ENCODE data around the gene TMEM101. TPM values are rescaled to one million over a fixed set of nuclear protein-coding genes. Genes with fewer than 3 reads are reported as not detected.

The TMEM101 gene
- polyA plus RNA-seq, 1 of the 3 experiments (the other 2 are of a cell fraction) = 62.9 TPM

DNA sequence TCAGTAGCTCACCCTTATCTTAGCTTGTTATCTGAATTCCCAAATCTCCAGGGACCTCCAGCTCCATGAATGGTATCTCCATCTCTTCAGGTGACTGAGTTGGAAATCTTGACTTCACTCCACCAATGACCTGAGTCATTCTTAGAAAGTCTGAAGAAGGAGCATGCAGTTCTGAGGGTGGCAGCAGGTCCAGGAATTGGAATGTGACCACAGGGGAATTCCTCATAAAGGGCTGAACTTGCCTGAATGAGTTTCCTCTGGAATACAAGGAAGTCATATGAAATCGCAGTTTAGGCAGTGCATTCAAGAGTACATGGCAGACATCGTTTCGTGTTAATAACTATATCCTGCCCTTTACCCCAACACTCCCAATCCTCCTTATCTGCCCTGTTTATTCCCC, 48.5 kb downstream of the TMEM101 start:
- CTCF ChIA-PET = interaction anchor here (1.3 kb wide), 1 partner anchor 22 kb away, joined by 4 read pairs; no protein-coding TSS in a partner anchor
- Histone ChIP-seq H3K9me3 (no peaks in the 10 kb centered on the region), H3K79me2 (ENCODE audit: insufficient read depth) (no peaks in the 10 kb centered on the region), H3K9ac (no peak overlapping the region), H4K20me1 (ENCODE audit: insufficient read depth) (no peaks in the 10 kb centered on the region), H3K4me1 (ENCODE audit: control insufficient read depth in 1 of 2, insufficient read depth in 2 of 2, low read depth in 1 of 2, low read length in 1 of 2) (no peaks in the 10 kb centered on the region), H3K27ac (ENCODE audit: low read depth in 2 of 2, low read length in 1 of 2) (no peak overlapping the region), H3K4me3 (ENCODE audit: low read depth in 2 of 2, low read length in 1 of 2) (no peak overlapping the region), H3F3A (replicated peaks; ENCODE audit: insufficient read depth) (no peaks in the 10 kb centered on the region), H3K27me3 (ENCODE audit: insufficient read depth) (no peaks in the 10 kb centered on the region; the same call in 1 of the 2 replicates), H3K9me2 (no peaks in the 10 kb centered on the region), H3K4me2 (no peak overlapping the region), H3K36me3 (replicated peaks in 1 of 2; ENCODE audit: control insufficient read depth in 1 of 2, insufficient read depth in 2 of 2, low read length in 1 of 2) (no peaks in the 10 kb centered on the region), H2AFZ (ENCODE audit: low read depth) (no peak overlapping the region)
- 77% methylated on average over 3 of the region's 3 CpGs for WGBS (ENCODE audit: low lambda C conversion rate)
- no peak for DNase-seq
- POLR2A ChIA-PET = no interaction called here
- TF ChIP-seq GABPA (IDR thresholded peaks at IDR 0.05; ENCODE audit: low read depth) = no peak
- no peak for TF ChIP-seq USF1 (IDR thresholded peaks at IDR 0.05; ENCODE audit: borderline replicate concordance, low read depth)
- TF ChIP-seq NRF1 (IDR thresholded peaks at IDR 0.05; ENCODE audit: low read depth, low read length) = no peak
- TF ChIP-seq TEAD4 (IDR thresholded peaks at IDR 0.05; ENCODE audit: borderline replicate concordance, insufficient read depth) = no peak
- TF ChIP-seq REST (IDR thresholded peaks at IDR 0.05; ENCODE audit: low read depth, low read length) = no peak
- no peak for TF ChIP-seq SMC3 (IDR thresholded peaks at IDR 0.05; ENCODE audit: low read depth, low read length)
- TF ChIP-seq EP300 (IDR thresholded peaks at IDR 0.05; ENCODE audit: borderline replicate concordance in 1 of 2, low read depth in 1 of 2, low read length in 1 of 2) = no peak
- no peak for TF ChIP-seq MXI1 (IDR thresholded peaks at IDR 0.05; ENCODE audit: low read depth, low read length)
- TF ChIP-seq FOXM1 (IDR thresholded peaks at IDR 0.05; ENCODE audit: low read depth) = no peak
- TF ChIP-seq RFX5 (IDR thresholded peaks at IDR 0.05; ENCODE audit: low read length) = no peak
- TF ChIP-seq, protein P1, sequence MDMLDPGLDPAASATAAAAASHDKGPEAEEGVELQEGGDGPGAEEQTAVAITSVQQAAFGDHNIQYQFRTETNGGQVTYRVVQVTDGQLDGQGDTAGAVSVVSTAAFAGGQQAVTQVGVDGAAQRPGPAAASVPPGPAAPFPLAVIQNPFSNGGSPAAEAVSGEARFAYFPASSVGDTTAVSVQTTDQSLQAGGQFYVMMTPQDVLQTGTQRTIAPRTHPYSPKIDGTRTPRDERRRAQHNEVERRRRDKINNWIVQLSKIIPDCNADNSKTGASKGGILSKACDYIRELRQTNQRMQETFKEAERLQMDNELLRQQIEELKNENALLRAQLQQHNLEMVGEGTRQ (IDR thresholded peaks at IDR 0.05; ENCODE audit: borderline replicate concordance, low read depth, low read length) = no peak
- TF ChIP-seq, protein P2, sequence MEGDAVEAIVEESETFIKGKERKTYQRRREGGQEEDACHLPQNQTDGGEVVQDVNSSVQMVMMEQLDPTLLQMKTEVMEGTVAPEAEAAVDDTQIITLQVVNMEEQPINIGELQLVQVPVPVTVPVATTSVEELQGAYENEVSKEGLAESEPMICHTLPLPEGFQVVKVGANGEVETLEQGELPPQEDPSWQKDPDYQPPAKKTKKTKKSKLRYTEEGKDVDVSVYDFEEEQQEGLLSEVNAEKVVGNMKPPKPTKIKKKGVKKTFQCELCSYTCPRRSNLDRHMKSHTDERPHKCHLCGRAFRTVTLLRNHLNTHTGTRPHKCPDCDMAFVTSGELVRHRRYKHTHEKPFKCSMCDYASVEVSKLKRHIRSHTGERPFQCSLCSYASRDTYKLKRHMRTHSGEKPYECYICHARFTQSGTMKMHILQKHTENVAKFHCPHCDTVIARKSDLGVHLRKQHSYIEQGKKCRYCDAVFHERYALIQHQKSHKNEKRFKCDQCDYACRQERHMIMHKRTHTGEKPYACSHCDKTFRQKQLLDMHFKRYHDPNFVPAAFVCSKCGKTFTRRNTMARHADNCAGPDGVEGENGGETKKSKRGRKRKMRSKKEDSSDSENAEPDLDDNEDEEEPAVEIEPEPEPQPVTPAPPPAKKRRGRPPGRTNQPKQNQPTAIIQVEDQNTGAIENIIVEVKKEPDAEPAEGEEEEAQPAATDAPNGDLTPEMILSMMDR (IDR thresholded peaks at IDR 0.05) = no peak
- TF ChIP-seq IRF3 (IDR thresholded peaks at IDR 0.05; ENCODE audit: low read depth, low read length) = no peak
- TF ChIP-seq, protein P3, sequence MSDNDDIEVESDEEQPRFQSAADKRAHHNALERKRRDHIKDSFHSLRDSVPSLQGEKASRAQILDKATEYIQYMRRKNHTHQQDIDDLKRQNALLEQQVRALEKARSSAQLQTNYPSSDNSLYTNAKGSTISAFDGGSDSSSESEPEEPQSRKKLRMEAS (IDR thresholded peaks at IDR 0.05; ENCODE audit: low read depth) = no peak
- TF ChIP-seq ELF1 (IDR thresholded peaks at IDR 0.05) = no peak
- no peak for TF ChIP-seq CHD2 (IDR thresholded peaks at IDR 0.05; ENCODE audit: low read length, partially characterized antibody)

All from SK-N-SH (cell line).